ENCODE data around the gene RAB3GAP2.

DNA sequence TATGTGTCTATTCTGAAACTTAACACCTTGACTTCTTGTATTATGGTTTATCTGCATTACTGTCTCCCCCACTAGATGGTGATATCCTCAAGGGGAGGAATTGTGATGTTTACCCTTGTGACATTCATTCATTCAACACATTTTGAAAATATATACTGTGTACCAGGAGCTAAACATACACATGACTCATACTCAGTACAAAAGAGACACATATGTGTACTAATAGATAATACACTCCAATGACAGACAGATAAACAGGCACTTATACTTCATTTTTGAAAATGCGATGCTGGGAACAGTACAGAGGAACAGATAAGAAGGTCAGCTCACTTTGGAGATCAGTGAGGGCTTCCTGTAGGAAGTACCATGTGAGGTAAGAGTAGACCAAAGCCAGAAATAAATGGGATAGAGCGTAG, 8.9 kb upstream of the RAB3GAP2 start:
- TF ChIP-seq POLR2AphosphoS5 (IDR thresholded peaks at IDR 0.05; ENCODE audit: borderline replicate concordance, low read depth, low read length): no peak
- no peak for TF ChIP-seq EZH2 (IDR thresholded peaks at IDR 0.05)

Measured in SK-N-MC (cell line).